HepG2 (cell line): ENCODE results near the gene IQCC. TPM values are rescaled to one million over a fixed set of nuclear protein-coding genes. Genes with fewer than 3 reads are reported as not detected.

ENCODE experiments used
- KDM5B ChIP-seq: sonication (generic); formaldehyde crosslinking; IDR thresholded peaks from 2 replicates; pipeline ENCODE4 v1.4.0; 2020; ENCODE audit warnings: missing genetic modification reagents, mild to moderate bottlenecking, borderline replicate concordance
- PHF8 ChIP-seq: sonication (generic); formaldehyde crosslinking; IDR thresholded peaks from 2 replicates; pipeline ENCODE4 v1.5.0; 2020; ENCODE audit warnings: missing genetic modification reagents
- SNAPC2 ChIP-seq: sonication (generic); formaldehyde crosslinking; IDR thresholded peaks from 2 replicates; pipeline ENCODE4 v1.8.1; 2022; ENCODE audit warnings: mild to moderate bottlenecking, missing genetic modification reagents
- SRSF9 ChIP-seq: fragments of 200-400 bp; formaldehyde crosslinking; IDR thresholded peaks from 2 replicates; pipeline ENCODE4 v1.6.1; 2018; ENCODE audit warnings: borderline replicate concordance, mild to moderate bottlenecking, low read depth, low read length; ENCODE audit not compliant: insufficient read depth, poor library complexity, severe bottlenecking
- TBX3 ChIP-seq: fragments of 450-650 bp; IDR thresholded peaks from 2 replicates; pipeline ENCODE4 v1.6.1; 2017; ENCODE audit warnings: antibody characterized with exemption, mild to moderate bottlenecking, inconsistent platforms, borderline replicate concordance
- ZIK1 ChIP-seq: sonication (generic); formaldehyde crosslinking; IDR thresholded peaks from 2 replicates; pipeline ENCODE4 v1.5.0; 2020; ENCODE audit warnings: mild to moderate bottlenecking, low read depth, missing genetic modification reagents, borderline replicate concordance
- ZNF10 ChIP-seq: sonication (generic); formaldehyde crosslinking; IDR thresholded peaks from 2 replicates; pipeline ENCODE4 v1.4.0; 2020; ENCODE audit warnings: mild to moderate bottlenecking, low read depth, missing genetic modification reagents, borderline replicate concordance
- ZNF24 ChIP-seq: fragments of 450-650 bp; IDR thresholded peaks from 2 replicates; pipeline ENCODE4 v1.6.1; 2017; ENCODE audit warnings: antibody characterized with exemption, mild to moderate bottlenecking
- ZNF615 ChIP-seq: sonication (generic); formaldehyde crosslinking; IDR thresholded peaks from 2 replicates; pipeline ENCODE4 v1.5.0; 2020; ENCODE audit warnings: mild to moderate bottlenecking, missing genetic modification reagents, borderline replicate concordance
- polyA plus RNA-seq, 8 experiments: library from polyadenylated mRNA; depleted of rRNA in 3 of 8; stranded (reverse) in 7 of 8; unstranded in 1 of 8; fragments of >200 nt; fragmentation: Illumina TruSeq in 4 of 8; extraction: Trizol in 4 of 8; gene quantifications; 2 replicates each; pipeline versions ENCODE4 v1.2.1 to v1.2.3, GENCODE V29; 2011 to 2016; ENCODE audit warnings: low read depth in 4 of 8, missing spikeins in 1 of 8, mixed read lengths in 1 of 8; ENCODE audit not compliant: insufficient read depth in 1 of 8
- total RNA-seq, 5 experiments: library from RNA; depleted of rRNA; stranded (reverse); fragments of >200 nt; fragmentation: Illumina TruSeq; extraction: Trizol; gene quantifications; 2 replicates each; pipeline ENCODE4 v1.2.3, GENCODE V29; 2016; ENCODE audit warnings: low read depth in 1 of 5
- TF ChIP-seq, protein P1 (sequence below): sonication (generic); formaldehyde crosslinking; IDR thresholded peaks from 2 replicates; pipeline ENCODE4 v1.4.0; 2020; ENCODE audit warnings: mild to moderate bottlenecking, missing genetic modification reagents
- TF ChIP-seq, protein P2 (sequence below): sonication (generic); formaldehyde crosslinking; IDR thresholded peaks from 2 replicates; pipeline ENCODE4 v1.4.0; 2020; ENCODE audit warnings: missing genetic modification reagents, borderline replicate concordance
- TF ChIP-seq, protein P3 (sequence below): sonication (generic); formaldehyde crosslinking; IDR thresholded peaks from 2 replicates; pipeline ENCODE4 v1.5.1; 2020; ENCODE audit warnings: missing genetic modification reagents, mild to moderate bottlenecking, borderline replicate concordance
- TF ChIP-seq, protein P4 (sequence below): sonication (generic); formaldehyde crosslinking; IDR thresholded peaks from 2 replicates; pipeline ENCODE4 v1.4.0; 2020; ENCODE audit warnings: mild to moderate bottlenecking, missing genetic modification reagents
- TF ChIP-seq, protein P5 (sequence below): sonication (generic); formaldehyde crosslinking; conservative IDR thresholded peaks from 2 replicates; pipeline ENCODE4 v1.8.0; 2022; ENCODE audit warnings: low read depth, missing genetic modification reagents
- TF ChIP-seq, protein P6 (sequence below): sonication (generic); formaldehyde crosslinking; IDR thresholded peaks from 2 replicates; pipeline ENCODE4 v1.5.1; 2020; ENCODE audit warnings: mild to moderate bottlenecking, moderate library complexity, missing genetic modification reagents
- TF ChIP-seq, protein P7 (sequence below): sonication (generic); formaldehyde crosslinking; IDR thresholded peaks from 2 replicates; pipeline ENCODE4 v1.4.0; 2020; ENCODE audit warnings: missing genetic modification reagents

IQCC gene
- total and polyA plus RNA-seq, 2 of the 13 experiments (the other 11 are each of a cell fraction or from before 2014, with no cell fraction given): 1.7 to 3.0 TPM

DNA sequence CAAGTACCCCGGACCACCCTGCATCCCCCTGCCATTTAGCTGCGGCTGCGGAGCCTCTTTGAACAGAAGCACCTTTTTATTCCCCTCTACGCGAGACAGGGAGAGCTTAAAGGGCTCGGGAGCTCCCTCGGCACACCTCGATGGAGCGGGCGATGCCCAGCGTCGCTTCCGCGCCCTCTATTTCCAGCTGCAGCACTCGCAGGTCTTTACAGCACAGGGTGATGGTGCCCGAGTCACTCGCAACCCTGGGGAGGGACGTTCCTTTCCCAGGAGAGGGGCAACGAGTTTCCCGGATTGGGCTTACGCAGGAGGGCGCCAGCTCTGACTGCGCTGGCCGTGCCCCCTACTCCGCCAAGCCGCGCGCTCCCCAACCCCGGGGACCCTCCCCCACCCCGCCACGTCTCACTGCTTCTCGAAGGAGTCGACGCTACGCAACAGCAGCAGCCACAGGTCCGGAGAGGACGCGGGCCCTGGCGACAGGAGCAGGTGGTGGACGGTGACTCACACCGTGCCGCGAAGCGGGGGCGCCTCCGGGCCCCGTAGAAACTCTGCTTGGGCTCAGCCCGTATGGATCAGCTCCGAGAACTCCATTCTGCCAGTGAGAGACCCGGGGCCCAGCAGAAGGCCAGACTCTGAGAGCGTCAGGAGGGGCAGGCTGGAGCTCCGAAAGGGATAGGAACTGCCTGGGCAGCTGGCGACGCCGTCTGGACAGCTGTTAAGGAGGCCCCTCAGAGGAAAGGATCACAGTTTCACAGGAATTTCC, 35.7 kb downstream of the IQCC start (continued):
- TF ChIP-seq SNAPC2 (CRISPR knock-in tag) (no peak), ZNF10 (CRISPR knock-in tag) (no peak), ZIK1 (peak; percentile 53; the same call in 1 of the 2 replicates), ZNF24 (no peak), KDM5B (CRISPR knock-in tag) (peak; percentile 61; the same call in 1 of the 2 replicates), SRSF9 (no peak), TBX3 (no peak), ZNF615 (no peak), PHF8 (peak; percentile 61; the same call in 1 of the 2 replicates)
- TF ChIP-seq, protein P1, sequence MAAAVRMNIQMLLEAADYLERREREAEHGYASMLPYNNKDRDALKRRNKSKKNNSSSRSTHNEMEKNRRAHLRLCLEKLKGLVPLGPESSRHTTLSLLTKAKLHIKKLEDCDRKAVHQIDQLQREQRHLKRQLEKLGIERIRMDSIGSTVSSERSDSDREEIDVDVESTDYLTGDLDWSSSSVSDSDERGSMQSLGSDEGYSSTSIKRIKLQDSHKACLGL (CRISPR knock-in tag): peak; percentile 62; the same call in 1 of the 2 replicates
- TF ChIP-seq, protein P2, sequence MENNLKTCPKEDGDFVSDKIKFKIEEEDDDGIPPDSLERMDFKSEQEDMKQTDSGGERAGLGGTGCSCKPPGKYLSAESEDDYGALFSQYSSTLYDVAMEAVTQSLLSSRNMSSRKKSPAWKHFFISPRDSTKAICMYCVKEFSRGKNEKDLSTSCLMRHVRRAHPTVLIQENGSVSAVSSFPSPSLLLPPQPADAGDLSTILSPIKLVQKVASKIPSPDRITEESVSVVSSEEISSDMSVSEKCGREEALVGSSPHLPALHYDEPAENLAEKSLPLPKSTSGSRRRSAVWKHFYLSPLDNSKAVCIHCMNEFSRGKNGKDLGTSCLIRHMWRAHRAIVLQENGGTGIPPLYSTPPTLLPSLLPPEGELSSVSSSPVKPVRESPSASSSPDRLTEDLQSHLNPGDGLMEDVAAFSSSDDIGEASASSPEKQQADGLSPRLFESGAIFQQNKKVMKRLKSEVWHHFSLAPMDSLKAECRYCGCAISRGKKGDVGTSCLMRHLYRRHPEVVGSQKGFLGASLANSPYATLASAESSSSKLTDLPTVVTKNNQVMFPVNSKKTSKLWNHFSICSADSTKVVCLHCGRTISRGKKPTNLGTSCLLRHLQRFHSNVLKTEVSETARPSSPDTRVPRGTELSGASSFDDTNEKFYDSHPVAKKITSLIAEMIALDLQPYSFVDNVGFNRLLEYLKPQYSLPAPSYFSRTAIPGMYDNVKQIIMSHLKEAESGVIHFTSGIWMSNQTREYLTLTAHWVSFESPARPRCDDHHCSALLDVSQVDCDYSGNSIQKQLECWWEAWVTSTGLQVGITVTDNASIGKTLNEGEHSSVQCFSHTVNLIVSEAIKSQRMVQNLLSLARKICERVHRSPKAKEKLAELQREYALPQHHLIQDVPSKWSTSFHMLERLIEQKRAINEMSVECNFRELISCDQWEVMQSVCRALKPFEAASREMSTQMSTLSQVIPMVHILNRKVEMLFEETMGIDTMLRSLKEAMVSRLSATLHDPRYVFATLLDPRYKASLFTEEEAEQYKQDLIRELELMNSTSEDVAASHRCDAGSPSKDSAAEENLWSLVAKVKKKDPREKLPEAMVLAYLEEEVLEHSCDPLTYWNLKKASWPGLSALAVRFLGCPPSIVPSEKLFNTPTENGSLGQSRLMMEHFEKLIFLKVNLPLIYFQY: peak; percentile 71; the same call in 1 of the 2 replicates
- TF ChIP-seq, protein P3, sequence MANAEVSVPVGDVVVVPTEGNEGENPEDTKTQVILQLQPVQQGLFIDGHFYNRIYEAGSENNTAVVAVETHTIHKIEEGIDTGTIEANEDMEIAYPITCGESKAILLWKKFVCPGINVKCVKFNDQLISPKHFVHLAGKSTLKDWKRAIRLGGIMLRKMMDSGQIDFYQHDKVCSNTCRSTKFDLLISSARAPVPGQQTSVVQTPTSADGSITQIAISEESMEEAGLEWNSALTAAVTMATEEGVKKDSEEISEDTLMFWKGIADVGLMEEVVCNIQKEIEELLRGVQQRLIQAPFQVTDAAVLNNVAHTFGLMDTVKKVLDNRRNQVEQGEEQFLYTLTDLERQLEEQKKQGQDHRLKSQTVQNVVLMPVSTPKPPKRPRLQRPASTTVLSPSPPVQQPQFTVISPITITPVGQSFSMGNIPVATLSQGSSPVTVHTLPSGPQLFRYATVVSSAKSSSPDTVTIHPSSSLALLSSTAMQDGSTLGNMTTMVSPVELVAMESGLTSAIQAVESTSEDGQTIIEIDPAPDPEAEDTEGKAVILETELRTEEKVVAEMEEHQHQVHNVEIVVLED (CRISPR knock-in tag): no peak
- TF ChIP-seq, protein P4, sequence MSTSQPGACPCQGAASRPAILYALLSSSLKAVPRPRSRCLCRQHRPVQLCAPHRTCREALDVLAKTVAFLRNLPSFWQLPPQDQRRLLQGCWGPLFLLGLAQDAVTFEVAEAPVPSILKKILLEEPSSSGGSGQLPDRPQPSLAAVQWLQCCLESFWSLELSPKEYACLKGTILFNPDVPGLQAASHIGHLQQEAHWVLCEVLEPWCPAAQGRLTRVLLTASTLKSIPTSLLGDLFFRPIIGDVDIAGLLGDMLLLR (CRISPR knock-in tag): no peak
- TF ChIP-seq, protein P5, sequence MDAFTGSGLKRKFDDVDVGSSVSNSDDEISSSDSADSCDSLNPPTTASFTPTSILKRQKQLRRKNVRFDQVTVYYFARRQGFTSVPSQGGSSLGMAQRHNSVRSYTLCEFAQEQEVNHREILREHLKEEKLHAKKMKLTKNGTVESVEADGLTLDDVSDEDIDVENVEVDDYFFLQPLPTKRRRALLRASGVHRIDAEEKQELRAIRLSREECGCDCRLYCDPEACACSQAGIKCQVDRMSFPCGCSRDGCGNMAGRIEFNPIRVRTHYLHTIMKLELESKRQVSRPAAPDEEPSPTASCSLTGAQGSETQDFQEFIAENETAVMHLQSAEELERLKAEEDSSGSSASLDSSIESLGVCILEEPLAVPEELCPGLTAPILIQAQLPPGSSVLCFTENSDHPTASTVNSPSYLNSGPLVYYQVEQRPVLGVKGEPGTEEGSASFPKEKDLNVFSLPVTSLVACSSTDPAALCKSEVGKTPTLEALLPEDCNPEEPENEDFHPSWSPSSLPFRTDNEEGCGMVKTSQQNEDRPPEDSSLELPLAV (CRISPR knock-in tag): no peak
- TF ChIP-seq, protein P6, sequence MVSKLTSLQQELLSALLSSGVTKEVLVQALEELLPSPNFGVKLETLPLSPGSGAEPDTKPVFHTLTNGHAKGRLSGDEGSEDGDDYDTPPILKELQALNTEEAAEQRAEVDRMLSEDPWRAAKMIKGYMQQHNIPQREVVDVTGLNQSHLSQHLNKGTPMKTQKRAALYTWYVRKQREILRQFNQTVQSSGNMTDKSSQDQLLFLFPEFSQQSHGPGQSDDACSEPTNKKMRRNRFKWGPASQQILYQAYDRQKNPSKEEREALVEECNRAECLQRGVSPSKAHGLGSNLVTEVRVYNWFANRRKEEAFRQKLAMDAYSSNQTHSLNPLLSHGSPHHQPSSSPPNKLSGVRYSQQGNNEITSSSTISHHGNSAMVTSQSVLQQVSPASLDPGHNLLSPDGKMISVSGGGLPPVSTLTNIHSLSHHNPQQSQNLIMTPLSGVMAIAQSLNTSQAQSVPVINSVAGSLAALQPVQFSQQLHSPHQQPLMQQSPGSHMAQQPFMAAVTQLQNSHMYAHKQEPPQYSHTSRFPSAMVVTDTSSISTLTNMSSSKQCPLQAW (CRISPR knock-in tag): peak; percentile 72
- TF ChIP-seq, protein P7, sequence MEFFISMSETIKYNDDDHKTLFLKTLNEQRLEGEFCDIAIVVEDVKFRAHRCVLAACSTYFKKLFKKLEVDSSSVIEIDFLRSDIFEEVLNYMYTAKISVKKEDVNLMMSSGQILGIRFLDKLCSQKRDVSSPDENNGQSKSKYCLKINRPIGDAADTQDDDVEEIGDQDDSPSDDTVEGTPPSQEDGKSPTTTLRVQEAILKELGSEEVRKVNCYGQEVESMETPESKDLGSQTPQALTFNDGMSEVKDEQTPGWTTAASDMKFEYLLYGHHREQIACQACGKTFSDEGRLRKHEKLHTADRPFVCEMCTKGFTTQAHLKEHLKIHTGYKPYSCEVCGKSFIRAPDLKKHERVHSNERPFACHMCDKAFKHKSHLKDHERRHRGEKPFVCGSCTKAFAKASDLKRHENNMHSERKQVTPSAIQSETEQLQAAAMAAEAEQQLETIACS (CRISPR knock-in tag): no peak
